Peyer's patch (tissue), 4 donors: ENCODE measurements around the gene LOC101059915.

Experiments used
- POLR2A ChIP-seq, 2 donors: fragments of 450-650 bp; IDR thresholded peaks; one replicate each; pipeline ENCODE4 v1.5.1; 2017; ENCODE audit warnings: antibody characterized with exemption in 2 of 2, mild to moderate bottlenecking in 2 of 2, moderate library complexity in 2 of 2
- TF ChIP-seq, protein P1 (sequence below), 6 experiments: fragments of 450-650 bp in 4 of 6; fragments of 200-600 bp in 2 of 6; sonication (generic) in 1 of 6; IDR thresholded peaks; one replicate each; pipeline ENCODE4 v1.5.1; 2017 to 2019; ENCODE audit warnings: antibody characterized with exemption in 6 of 6, mild to moderate bottlenecking in 3 of 6, moderate library complexity in 1 of 6

DNA sequence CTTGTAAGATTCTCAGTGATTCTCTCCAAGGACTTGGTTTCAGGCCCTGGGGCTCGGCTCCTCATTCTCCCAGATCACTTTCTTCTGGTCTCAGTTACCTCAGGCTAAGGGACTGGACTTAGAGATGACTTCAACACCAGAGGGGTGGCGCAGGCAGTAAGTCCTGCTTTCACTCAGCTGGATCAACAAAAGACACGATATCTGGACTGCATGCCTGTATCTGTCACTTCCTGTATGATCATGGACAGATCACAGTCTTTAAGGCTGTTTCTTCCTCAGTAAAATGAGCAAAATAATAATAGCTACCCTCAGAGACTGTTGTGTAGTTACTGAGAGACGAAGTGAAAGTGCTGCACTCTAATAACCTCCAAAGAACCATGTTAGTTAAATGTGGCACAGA is 29.5 kb upstream of the LOC101059915 start:
- TF ChIP-seq, protein P1, sequence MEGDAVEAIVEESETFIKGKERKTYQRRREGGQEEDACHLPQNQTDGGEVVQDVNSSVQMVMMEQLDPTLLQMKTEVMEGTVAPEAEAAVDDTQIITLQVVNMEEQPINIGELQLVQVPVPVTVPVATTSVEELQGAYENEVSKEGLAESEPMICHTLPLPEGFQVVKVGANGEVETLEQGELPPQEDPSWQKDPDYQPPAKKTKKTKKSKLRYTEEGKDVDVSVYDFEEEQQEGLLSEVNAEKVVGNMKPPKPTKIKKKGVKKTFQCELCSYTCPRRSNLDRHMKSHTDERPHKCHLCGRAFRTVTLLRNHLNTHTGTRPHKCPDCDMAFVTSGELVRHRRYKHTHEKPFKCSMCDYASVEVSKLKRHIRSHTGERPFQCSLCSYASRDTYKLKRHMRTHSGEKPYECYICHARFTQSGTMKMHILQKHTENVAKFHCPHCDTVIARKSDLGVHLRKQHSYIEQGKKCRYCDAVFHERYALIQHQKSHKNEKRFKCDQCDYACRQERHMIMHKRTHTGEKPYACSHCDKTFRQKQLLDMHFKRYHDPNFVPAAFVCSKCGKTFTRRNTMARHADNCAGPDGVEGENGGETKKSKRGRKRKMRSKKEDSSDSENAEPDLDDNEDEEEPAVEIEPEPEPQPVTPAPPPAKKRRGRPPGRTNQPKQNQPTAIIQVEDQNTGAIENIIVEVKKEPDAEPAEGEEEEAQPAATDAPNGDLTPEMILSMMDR (IDR thresholded peaks at IDR 0.05): no peak
- TF ChIP-seq POLR2A (IDR thresholded peaks at IDR 0.05): no peak
